Astrocyte (in vitro differentiated cells and primary cell): ENCODE data around the gene B3GALT6. TPM values are rescaled to one million over a fixed set of nuclear protein-coding genes. Genes with fewer than 3 reads are reported as not detected.

Source experiments
- DNase-seq: peaks from one replicate; pipeline ENCODE4 v3.0.0-alpha.2; 2010; ENCODE audit warnings: low read depth
- FAIRE-seq: peaks from 2 replicates; lab custom pipeline; 2011; peaks lifted over from hg19 to GRCh38; lab: Jason Lieb, UNC
- H2AFZ ChIP-seq: 2 replicates; pipeline ENCODE4 v1.6.0; 2012; ENCODE audit warnings: low read depth, low read length, inconsistent platforms
- H3K27ac ChIP-seq: 2 replicates; pipeline ENCODE4 v1.5.1; 2011; ENCODE audit warnings: low read depth, low read length, inconsistent platforms
- H3K27me3 ChIP-seq: 2 replicates; pipeline ENCODE4 v1.6.0; 2011; ENCODE audit warnings: low read length, inconsistent platforms; ENCODE audit not compliant: insufficient read depth
- H3K36me3 ChIP-seq: 2 replicates; pipeline ENCODE4 v1.5.1; 2011; ENCODE audit warnings: low read length, inconsistent platforms; ENCODE audit not compliant: insufficient read depth
- H3K4me1 ChIP-seq: 2 replicates; pipeline ENCODE4 v1.5.1; 2011; ENCODE audit warnings: low read length, inconsistent platforms; ENCODE audit not compliant: insufficient read depth
- H3K4me2 ChIP-seq: 2 replicates; pipeline ENCODE4 v1.6.0; 2012; ENCODE audit warnings: low read length, inconsistent platforms
- H3K4me3 ChIP-seq: 2 replicates; pipeline ENCODE4 v1.5.1; 2011; ENCODE audit warnings: low read depth, mild to moderate bottlenecking, low read length, inconsistent platforms; ENCODE audit not compliant: insufficient read depth
- H3K79me2 ChIP-seq: 2 replicates; pipeline ENCODE4 v1.6.0; 2012; ENCODE audit warnings: mild to moderate bottlenecking, low read length, inconsistent platforms; ENCODE audit not compliant: insufficient read depth
- H3K9ac ChIP-seq: 2 replicates; pipeline ENCODE4 v1.6.0; 2012; ENCODE audit warnings: mild to moderate bottlenecking, low read length, inconsistent platforms
- H3K9me3 ChIP-seq: 2 replicates; pipeline ENCODE4 v1.5.1; 2012; ENCODE audit warnings: low read depth, mild to moderate bottlenecking, low read length, inconsistent platforms; ENCODE audit not compliant: insufficient read depth
- H4K20me1 ChIP-seq: 2 replicates; pipeline ENCODE4 v1.6.0; 2012; ENCODE audit warnings: low read length, inconsistent platforms; ENCODE audit not compliant: insufficient read depth
- H3K27ac Mint-ChIP-seq: one replicate; pipeline ENCODE4 v1.8.0; 2021; ENCODE audit warnings: mild to moderate bottlenecking, mixed read lengths; ENCODE audit not compliant: unreplicated experiment
- H3K27me3 Mint-ChIP-seq: one replicate; pipeline ENCODE4 v1.8.0; 2021; ENCODE audit warnings: low read depth, mixed read lengths; ENCODE audit not compliant: unreplicated experiment
- H3K36me3 Mint-ChIP-seq: one replicate; pipeline ENCODE4 v1.8.0; 2021; ENCODE audit warnings: low read depth, mixed read lengths; ENCODE audit not compliant: unreplicated experiment
- H3K4me1 Mint-ChIP-seq: one replicate; pipeline ENCODE4 v1.8.0; 2021; ENCODE audit warnings: low read depth, mixed read lengths; ENCODE audit not compliant: unreplicated experiment
- H3K4me3 Mint-ChIP-seq: one replicate; pipeline ENCODE4 v1.8.0; 2021; ENCODE audit warnings: mild to moderate bottlenecking, moderate library complexity, mixed read lengths; ENCODE audit not compliant: unreplicated experiment
- H3K9me3 Mint-ChIP-seq: one replicate; pipeline ENCODE4 v1.8.0; 2021; ENCODE audit warnings: mild to moderate bottlenecking, mixed read lengths; ENCODE audit not compliant: unreplicated experiment
- EZH2 ChIP-seq: IDR thresholded peaks from 2 replicates; pipeline ENCODE4 v1.6.1; 2012; ENCODE audit warnings: mild to moderate bottlenecking, low read length, inconsistent platforms; ENCODE audit not compliant: insufficient read depth
- total RNA-seq: library from RNA; stranded (reverse); gene quantifications from 2 replicates; pipeline ENCODE4 v1.2.1, GENCODE V29; 2021
- TF ChIP-seq, protein P1 (sequence below): IDR thresholded peaks from 2 replicates; pipeline ENCODE4 v1.5.1; 2011; ENCODE audit warnings: low read depth, mild to moderate bottlenecking, inconsistent platforms, low read length, moderate library complexity; ENCODE audit not compliant: insufficient read depth

The B3GALT6 gene
- total RNA-seq, 1 donor from 2014 or later, result 22.4 TPM

DNA sequence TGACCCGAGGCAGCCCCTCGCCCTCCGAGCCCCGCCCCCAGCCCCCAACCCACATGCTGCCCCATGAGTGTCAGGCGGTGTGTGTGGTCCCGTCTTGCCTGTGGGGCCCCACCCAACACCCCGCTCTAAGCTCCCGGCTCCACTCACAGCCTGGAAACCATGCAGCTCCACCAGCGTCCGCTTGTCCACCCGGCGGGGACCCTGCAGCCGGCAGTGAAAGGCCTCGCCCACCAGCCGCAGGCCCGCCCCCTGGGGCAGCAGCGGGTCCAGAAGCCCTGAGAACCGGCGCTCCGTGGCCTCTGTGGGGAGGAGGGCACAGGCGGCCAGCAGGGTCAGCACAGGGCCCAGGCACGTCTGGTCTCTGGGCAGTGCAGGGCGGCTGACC is 11.8 kb downstream of the B3GALT6 start:
- peaks cover 3% of the 10 kb centered on the region for H3K27me3 ChIP-seq
- no peak overlapping the region for H3K27ac ChIP-seq
- no peaks in the 10 kb centered on the region for H3K79me2 ChIP-seq
- Mint-ChIP-seq H3K36me3 (no peaks in the 10 kb centered on the region), H3K4me3 (no peak overlapping the region), H3K27ac (no peak overlapping the region), H3K27me3 (no peaks in the 10 kb centered on the region), H3K4me1 (no peaks in the 10 kb centered on the region), H3K9me3 (no peaks in the 10 kb centered on the region)
- H3K9me3 ChIP-seq, result no peaks in the 10 kb centered on the region
- TF ChIP-seq, protein P1, sequence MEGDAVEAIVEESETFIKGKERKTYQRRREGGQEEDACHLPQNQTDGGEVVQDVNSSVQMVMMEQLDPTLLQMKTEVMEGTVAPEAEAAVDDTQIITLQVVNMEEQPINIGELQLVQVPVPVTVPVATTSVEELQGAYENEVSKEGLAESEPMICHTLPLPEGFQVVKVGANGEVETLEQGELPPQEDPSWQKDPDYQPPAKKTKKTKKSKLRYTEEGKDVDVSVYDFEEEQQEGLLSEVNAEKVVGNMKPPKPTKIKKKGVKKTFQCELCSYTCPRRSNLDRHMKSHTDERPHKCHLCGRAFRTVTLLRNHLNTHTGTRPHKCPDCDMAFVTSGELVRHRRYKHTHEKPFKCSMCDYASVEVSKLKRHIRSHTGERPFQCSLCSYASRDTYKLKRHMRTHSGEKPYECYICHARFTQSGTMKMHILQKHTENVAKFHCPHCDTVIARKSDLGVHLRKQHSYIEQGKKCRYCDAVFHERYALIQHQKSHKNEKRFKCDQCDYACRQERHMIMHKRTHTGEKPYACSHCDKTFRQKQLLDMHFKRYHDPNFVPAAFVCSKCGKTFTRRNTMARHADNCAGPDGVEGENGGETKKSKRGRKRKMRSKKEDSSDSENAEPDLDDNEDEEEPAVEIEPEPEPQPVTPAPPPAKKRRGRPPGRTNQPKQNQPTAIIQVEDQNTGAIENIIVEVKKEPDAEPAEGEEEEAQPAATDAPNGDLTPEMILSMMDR, result no peak
- TF ChIP-seq EZH2, result no peak
- H3K36me3 ChIP-seq, result no peaks in the 10 kb centered on the region
- peaks cover 6% of the 10 kb centered on the region for H4K20me1 ChIP-seq
- no peaks in the 10 kb centered on the region for H3K4me1 ChIP-seq
- FAIRE-seq, result no peak
- no peak overlapping the region for H2AFZ ChIP-seq
- no peak overlapping the region for H3K9ac ChIP-seq
- DNase-seq, result no peak
- H3K4me3 ChIP-seq, result no peak overlapping the region
- no peak overlapping the region for H3K4me2 ChIP-seq

DNA sequence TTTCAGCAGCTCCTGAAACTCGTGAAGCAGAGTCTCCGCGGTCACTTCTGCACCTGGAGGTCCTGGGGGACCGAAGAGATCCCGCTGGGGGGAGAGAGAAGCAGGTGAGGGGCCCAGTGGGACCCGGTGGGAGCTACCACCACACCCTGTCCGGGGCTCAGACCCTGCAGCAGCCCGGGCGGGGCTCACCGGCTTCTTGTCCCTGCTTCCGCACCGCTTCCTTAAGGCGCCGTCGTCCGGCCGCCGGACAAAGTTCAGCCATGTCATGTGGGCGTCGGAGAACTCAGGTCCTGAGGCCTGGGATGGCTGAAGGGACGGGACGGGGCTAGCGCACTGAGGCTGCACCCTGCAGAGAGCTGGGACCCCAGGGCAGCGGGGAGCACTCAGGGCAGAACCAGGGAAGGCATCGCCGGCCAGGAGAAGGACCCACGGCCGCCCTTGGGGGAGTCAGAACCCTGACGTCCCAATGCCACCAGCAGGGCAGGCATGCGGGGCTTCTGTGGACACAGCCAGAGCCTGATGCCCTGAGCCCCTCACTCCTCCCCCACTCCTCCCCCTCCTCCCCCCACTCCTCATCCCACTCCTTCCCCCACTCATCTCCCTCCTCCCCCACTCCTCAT is 12.3 kb downstream of the B3GALT6 start:
- Mint-ChIP-seq H3K4me3 (no peak overlapping the region), H3K9me3 (no peaks in the 10 kb centered on the region), H3K27ac (no peak overlapping the region), H3K36me3 (no peaks in the 10 kb centered on the region), H3K4me1 (no peaks in the 10 kb centered on the region), H3K27me3 (no peaks in the 10 kb centered on the region)
- no peak overlapping the region for H3K27ac ChIP-seq
- no peak overlapping the region for H3K4me2 ChIP-seq
- FAIRE-seq (no peak), DNase-seq (no peak)
- no peaks in the 10 kb centered on the region for H3K9me3 ChIP-seq
- TF ChIP-seq, protein P1, result no peak
- TF ChIP-seq EZH2, result no peak
- no peak overlapping the region for H3K9ac ChIP-seq
- H4K20me1 ChIP-seq, result peaks cover 6% of the 10 kb centered on the region
- H3K4me1 ChIP-seq, result no peaks in the 10 kb centered on the region
- H3K36me3 ChIP-seq, result no peaks in the 10 kb centered on the region
- peaks cover 3% of the 10 kb centered on the region for H3K27me3 ChIP-seq
- H2AFZ ChIP-seq, result no peak overlapping the region
- H3K79me2 ChIP-seq, result no peaks in the 10 kb centered on the region
- H3K4me3 ChIP-seq, result no peak overlapping the region

DNA sequence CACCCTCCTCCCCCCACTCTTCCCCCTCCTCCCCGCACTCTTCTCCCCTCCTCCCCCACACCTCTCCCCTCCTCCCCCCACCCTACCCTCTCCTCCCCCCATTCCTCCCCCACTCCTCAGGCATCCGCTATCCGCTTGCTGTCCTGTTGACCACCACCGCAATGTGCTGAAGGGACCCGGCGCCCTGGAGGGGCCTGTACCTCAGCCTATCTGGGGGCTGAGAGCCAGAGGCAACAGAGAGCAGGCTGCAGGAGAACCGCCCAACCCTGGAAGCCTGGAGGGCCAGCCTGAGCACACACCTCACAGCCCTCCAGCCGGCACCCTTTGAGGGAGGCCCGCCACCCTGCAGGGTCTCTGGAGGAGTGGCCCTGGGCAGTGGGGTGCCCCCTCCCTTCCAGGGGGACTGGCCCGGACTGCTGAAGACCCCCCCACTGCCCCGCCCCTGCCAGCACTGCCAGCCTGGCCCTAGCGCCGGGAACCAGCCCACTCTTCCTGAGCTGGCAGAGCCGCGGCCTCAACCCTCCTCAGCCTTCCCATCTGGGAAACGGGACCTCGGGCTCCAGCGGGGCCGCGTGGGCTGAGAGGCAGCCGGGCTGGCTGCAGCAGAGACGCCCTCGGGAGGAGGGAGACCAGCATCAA is 13.3 kb downstream of the B3GALT6 start:
- no peaks in the 10 kb centered on the region for H3K27me3 Mint-ChIP-seq
- Histone ChIP-seq H3K4me1 (no peaks in the 10 kb centered on the region), H3K4me2 (no peak overlapping the region), H2AFZ (no peak overlapping the region), H3K9me3 (no peaks in the 10 kb centered on the region), H3K36me3 (no peaks in the 10 kb centered on the region), H3K79me2 (no peaks in the 10 kb centered on the region), H3K27ac (no peak overlapping the region), H3K9ac (no peak overlapping the region), H4K20me1 (peaks cover 6% of the 10 kb centered on the region), H3K27me3 (peaks cover 3% of the 10 kb centered on the region), H3K4me3 (no peak overlapping the region)
- TF ChIP-seq, protein P1, result no peak
- no peak for TF ChIP-seq EZH2
- no peaks in the 10 kb centered on the region for H3K9me3 Mint-ChIP-seq
- H3K36me3 Mint-ChIP-seq, result no peaks in the 10 kb centered on the region
- FAIRE-seq (no peak), DNase-seq (no peak)
- H3K4me3 Mint-ChIP-seq, result no peak overlapping the region
- no peak overlapping the region for H3K27ac Mint-ChIP-seq
- H3K4me1 Mint-ChIP-seq, result peaks cover 3% of the 10 kb centered on the region
